ENCODE data around the gene P2RX6.
"Not testable (repeated sequence)": the region's sequence is repeated elsewhere in the genome, so short reads cannot be mapped to it uniquely, and the experiment has no call there.

P2RX6 gene

DNA sequence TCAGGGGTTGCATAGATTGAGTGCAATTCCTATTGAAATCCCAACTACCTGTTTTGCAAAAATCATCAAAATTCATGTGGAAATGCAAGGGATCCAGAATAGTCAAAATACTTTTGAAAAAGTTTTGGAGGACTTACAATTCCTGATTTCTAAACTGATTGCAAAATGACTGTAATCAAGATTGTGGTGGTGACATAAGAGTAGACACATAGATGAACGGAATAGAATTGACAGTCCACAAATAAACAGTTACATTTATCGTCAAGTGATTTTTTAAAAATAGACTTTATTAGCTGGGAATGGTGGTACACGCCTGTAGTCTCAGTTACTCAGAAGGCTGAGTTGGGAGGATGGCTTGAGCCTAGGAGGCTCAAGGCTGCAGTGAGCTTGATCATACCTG is 20.0 kb downstream of the P2RX6 start:
- DNase-seq: no peak

DNA sequence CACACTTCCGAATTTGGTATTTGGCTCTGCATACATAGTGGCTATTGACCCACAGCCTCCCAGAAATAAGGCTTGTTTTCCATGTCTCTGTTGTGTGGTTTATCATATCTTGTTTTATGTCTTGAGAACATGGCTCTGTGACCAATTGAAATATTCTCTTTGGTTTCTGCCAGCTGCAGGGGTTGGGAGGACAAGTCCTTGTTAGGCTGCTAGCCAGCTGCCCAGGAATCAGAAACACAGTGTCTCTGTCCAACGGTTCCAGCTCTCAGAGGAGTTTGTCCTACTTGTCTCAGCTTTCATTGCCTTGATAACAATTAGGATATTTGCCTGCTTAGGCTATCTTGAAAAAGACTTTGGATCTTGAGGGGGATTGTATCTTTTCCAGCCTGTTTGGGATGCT is 23.4 kb downstream of the P2RX6 start:
- no peak for DNase-seq

DNA sequence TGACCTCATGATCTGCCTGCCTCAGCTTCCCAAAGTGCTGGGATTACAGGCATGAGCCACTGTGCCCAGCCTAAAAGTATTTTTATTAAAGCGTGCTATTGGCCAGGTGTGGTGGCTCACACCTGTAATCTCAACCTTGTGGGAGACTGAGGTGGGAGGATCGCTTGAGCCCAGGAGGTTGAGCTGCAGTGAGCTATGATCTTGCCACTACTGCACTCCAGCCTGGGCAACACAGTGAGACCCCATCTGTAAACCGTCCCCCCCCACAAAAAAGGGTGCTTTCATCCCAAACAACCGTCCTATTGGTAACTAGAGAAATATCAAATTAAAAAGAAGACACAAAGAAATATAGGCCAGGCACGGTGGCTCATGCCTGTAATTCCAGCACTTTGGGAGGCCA is 24.2 kb downstream of the P2RX6 start:
- not testable (repeated sequence) for DNase-seq

DNA sequence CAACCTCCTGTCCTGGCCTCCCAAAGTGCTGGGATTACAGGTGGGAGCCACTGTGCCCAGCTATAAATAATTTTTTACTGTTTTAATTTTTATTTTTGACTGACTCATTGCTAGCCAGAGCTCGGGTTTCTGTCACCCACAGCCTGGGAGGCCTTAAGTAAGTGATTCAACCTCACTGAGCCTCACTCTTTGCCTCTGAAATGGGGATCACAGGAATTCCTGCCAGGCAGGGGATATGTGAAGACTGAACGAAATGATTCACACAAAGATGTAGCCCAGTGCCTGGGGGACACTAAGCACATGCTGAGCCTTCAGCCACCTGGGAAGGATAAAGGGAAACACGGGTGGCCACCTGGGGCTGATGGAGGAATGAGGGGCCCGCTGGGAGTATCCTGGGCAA is 27.0 kb downstream of the P2RX6 start:
- no peak for DNase-seq

DNA sequence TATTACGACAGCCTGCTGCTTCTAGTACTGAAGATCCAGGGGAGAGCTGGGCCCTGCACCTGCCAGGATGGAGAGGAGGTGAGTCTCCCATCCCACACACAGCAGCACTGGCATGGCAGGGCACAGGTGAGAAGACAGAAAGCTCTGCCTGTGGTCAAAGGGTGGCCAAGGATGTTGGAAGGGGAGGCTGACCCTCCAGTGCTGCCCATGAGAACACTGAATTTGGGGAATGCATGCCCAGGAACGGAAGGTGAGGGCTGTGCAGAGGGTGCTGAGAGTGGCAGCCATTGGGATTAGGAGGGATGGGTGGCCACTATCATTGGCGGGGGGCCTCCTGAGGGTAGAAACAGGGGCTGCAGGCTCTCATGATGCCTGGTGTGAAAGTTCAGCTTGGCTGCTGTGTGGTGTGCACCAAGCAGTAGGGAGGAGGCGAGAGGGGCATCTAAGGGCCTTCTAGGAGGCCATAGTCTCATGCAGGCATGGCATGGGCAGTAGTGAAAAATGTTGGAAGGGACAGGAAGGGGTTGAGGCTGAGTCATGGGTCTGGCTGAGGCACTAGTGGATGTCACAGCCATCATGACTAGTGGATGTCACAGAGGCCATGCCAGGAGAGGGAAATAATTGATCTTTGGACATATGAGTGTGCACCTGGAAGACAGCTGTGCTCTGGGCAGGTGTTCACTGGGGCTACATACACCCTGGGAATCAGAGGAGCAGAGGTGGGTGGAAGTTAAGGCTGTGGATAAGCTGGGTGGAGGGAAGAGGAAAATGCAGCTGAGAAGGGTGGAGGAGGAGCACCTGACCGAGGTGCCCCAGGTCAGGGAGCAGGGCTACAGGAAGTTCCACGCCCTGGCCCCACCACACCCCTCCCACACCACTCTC is 28.3 kb downstream of the P2RX6 start:
- DNase-seq: no peak

DNA sequence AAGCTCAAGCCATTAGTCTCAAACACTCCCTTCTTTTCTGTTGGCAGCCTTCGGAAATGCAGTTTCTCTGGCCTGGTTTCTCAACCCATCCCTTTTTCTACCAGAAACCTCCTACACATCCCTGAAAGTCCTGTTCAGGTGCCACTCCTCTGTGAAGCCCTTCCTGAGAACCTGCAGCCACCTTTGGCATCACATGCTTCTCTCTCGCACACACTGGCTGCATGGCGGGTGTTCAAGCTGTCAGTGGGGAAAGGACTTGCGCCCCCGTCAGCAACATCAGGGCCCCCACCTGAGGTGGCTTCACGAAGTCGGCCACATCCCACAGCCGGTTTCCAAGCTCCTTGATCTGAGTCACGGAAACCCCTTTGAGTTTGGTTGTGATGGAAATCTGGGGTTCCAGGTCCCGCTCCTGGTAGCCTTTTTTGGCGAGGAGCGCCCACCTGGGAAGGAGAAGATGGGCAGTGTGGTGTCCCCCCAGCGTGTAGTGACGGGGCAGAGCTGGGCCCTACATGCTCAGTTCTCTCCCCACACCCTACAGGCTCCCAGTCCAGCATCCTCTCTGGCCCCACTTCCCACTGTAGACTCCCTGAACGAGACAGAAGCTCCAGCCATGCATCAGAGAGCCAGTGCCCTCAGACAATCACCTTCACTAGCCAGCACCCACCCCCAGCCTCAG is 29.0 kb downstream of the P2RX6 start:
- DNase-seq: no peak

DNA sequence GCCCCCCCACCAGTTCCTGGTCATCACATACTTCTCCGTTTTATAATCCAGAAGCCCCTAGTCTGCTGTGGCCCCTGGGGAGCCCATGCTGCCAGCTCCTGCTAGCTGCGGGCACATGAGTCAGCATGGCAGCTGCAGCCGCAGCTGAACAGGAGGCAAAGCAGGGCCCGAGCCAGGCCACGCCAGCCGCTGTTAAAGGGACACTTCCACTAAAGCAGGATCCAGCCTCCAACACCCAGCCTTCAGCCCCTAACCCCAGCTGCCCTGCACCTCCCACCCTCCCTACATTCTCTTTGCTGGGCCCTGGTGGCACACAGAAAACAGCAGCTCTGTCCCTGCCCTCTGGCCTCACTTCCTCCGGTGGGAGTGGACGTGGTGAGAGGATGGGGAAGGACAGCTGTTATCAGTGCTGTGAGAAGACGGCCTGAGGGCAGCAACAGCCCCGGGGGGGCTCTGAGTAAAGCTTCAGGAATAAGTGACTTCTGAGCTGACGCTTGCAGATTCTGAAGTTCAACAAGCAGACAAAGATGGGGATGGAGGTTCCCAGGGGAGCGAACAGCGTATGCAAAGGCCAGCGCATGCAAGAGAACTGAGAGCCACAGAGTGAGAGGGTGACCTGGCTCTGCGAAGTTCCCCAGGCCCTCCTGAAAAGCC is 30.1 kb downstream of the P2RX6 start:
- no peak for DNase-seq

DNA sequence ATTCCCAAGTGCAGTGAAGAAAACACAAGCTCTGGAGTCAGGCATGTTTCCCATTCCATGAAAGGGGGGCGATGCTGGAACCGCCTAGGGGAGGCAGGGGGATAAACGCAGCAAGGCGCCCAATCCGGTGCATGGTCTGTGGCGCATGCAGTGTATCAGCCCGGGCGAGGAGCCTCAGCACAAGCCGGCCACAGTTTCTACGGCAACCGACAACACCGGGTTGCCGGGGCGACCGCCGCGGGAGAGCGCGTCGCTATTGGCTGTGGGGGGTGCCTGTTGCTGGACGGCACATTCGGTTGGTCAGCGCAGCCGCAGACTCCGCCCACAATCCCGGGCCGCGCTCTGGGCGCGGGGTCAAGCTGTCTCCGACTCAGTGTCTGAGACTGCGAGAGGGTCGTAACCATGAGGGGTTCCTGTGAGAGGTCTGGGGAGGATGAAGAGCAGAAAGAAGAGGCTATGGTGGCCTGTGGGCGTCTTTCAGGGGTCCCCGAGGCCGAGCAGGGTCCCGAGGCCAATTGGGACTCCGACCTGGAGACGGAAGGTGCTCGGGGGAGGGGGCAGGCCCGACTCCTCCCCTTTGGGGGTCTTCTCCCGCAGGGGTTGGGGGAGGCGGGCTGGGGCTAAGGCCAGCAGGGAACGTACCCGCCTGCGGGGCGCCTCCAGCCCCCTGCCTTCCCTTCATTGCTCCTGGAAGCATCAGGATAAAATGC is 30.8 kb downstream of the P2RX6 start, which contains the start of gene LRRC74B:
LRRC74B (plus strand) TSS at position 362 of the 710 bp plus-strand sequence; CDS start at position 403, 41 bp downstream.
- peak; percentile 21 for DNase-seq

DNA sequence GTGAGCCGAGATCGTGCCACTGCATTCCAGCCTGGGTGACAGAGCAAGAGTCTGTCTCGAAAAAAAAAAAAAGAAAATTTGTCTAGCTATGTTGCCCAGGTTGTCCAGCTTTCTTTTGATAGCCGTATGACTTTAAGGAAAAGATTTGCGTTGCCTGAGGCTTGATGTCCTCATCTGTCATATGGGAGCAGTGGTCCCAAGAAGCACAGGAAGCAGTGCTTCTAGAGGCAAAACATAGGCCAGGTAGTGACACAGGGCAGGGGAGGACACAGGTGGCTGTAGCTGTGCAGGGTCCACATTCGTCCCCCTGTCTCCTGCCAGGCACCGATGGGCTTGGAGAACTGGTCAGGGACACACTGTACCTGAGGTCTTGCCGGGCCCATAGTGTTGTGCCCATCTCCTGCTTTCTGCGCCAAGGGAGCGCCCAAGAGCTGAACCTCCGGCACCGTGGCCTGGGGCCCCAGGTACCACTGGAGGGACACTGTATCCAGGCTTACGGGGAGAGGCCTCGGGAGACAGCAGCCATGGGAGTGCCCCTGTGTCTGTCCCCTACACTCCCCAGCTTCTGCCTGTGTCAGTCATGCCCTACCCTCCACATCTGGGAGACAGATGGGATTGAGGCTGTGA is 32.2 kb downstream of the P2RX6 start:
- no peak for DNase-seq

DNA sequence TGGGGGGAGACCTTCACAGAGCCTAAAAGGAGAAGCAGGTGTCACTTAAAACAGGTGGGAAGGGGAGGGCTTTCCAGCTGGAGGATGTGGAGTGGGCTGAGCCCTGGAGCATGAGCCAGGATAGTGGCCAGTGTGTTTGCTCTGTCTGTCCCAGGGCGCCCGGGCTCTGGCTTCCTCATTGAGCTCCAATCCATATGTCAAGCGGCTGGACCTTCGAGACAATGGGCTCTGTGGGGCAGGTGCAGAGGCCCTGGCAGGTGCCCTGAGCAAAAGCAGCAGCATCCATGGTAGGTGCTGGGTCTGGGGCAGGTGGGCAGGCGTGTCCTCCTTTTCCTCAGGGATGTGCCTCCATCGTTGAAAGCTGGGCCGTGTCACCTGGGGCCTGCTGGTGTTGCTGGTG is 32.8 kb downstream of the P2RX6 start:
- no peak for DNase-seq

DNA sequence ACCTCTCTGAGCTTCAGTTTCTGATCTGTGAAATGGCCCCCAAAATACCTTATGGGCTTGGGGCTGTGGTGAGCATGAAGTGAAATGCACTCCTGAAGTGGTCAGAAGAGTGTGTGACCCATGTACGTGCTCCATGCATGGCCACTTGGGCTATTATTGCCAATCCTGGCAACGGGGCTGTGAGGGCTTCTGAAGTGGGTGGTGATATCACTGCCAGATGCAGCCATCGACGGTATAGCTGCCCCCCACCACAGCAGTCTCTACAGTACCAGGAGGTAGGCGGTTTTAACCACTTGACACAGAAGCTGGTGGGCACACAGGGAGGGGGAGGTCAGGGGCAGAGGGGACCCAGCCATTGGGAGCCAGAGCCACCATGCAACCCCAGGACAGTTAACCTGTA is 33.5 kb downstream of the P2RX6 start:
- DNase-seq: not testable (repeated sequence)

DNA sequence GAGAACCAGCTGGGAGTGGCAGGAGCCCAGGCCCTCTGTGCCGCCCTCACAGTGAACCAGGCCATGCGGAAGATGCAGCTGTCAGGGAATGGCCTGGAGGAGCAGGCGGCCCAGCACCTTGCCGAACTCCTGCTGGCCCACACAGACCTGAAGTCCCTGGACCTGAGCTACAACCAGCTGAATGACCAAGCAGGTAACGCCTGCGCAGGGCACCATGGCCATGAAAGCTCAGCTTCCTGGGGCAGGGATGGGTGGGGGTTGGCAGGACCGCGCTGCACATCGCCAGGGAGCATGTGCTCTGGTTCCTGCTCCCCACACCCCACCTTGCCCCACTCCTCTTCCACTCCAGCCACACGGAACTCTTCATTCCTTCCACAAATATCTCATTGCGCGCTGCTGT is 34.0 kb downstream of the P2RX6 start:
- DNase-seq: not testable (repeated sequence)

DNA sequence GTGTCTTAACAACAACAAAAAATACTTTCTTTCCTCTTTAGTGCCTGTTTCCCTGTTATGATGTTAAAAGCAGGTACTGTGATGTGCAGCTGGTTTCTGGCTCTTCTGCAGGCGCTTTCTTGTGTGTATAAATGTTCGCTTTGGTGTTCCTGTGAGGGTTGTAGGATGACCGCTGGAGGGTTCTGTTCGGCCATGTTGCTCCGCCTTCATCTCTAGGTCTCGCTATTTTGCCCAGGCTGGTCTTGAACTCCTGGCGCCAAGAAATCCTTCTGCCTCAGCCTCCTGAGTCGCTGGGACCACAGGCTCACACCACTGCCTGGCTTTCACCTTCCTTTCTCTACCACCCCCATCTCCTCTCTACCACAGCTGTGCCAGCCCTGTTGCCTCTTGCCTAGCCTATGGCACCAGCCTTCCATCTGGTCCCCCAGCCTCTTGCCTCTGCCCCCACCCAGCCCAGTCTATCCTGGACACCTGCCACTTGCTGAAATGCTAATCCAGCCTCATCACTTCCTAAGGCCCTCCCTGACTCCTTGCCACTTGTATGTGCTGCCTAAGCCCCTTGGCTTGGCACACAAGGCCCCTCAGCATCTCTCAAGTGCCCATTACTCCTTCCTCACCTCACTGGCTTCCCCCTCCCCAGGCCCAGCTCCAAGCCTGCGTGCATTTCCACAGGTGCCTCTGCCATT is 36.3 kb downstream of the P2RX6 start:
- no peak for DNase-seq

DNA sequence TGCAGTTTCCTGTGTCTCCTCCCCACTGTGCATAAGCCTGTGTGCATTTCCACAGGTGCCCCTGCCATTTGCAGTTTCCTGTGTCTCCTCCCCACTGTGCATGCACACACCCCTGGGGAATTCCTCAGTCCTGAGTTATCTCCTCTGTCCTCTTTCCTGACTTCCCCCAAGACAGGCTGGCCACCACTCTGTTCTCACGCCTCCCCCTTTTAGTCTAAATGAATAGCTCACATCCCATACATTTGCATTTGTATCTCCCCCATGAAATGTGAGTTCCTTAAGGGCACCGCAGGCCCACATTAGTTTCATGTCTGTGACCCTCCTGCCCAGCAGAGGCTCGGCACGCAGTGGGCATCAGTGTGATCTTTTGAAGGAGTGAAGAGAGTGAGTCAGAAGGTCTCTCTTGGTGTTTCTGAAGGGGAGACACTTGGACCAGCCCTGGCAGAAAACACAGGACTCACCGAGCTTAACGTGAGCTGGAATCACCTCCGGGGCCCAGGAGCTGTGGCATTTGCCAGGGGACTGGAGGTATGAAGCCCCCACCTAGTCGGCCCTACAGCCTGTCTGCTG is 37.0 kb downstream of the P2RX6 start:
- DNase-seq: no peak

DNA sequence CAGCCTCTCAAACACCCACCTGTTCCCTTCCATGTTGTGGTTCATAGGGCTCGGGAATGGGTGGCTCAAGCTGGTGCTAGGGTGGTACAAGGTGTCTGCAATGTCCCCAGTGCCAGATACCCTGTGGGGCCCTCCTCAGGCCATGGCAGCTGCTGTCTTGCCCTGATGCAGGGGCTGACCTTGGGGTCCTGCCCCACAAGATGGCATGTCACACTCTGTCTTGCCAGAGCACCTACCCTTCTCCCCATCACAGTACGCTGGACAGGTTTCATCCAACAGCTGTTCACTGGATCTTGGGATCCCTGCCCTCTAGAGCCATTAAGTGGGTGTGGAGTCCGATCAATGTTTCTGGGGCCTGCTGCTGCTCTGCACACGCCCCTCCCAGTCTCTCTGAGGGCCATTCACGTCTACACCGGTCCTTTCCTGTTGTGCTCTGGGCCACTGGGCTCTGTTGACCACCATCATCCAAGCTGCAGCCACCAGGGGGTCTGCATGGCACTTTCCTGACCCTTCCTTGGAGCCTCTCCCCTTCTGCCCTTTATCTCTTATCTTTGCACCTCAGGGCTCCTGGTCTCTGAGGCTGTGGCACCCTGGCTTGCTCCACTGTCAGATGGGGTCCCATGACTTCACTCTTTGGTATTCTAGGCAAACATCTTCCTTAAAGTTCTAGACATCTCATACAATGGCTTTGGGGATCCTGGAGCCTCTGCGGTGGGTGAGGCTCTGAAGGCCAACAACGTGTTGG is 37.9 kb downstream of the P2RX6 start:
- DNase-seq: no peak

DNA sequence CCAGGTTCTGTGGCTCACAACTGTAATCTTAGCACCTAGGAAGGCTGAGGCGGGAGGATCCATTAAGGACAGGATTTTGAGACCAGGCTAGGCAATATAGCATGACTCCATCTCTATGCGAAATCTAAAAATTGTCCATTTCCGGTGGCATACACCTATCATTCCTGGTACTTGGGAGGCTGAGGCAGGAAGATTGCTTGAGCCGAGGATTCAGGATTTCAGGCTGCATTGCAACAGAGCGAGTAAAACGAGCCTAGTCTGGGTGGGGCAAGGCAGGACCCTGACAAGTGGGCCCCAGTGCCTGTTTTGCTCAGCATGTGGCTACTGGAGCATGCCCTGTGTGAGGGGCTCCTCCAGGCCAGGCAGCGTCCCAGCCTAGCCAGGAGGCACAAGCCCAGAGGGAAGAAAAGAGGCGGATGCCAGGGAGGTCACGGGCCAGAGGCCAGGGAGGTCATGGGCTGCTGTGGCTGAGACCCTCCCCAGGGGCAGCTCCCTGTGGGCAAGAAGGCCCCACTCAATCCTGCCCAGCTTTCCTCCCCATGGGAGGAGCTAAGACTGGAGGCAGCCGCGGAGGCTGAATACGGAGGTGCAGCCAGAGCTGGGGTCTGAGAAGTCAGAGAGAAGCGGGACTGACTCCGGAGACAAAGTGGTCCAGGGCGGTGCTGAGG is 39.2 kb downstream of the P2RX6 start:
- no peak for DNase-seq

DNA sequence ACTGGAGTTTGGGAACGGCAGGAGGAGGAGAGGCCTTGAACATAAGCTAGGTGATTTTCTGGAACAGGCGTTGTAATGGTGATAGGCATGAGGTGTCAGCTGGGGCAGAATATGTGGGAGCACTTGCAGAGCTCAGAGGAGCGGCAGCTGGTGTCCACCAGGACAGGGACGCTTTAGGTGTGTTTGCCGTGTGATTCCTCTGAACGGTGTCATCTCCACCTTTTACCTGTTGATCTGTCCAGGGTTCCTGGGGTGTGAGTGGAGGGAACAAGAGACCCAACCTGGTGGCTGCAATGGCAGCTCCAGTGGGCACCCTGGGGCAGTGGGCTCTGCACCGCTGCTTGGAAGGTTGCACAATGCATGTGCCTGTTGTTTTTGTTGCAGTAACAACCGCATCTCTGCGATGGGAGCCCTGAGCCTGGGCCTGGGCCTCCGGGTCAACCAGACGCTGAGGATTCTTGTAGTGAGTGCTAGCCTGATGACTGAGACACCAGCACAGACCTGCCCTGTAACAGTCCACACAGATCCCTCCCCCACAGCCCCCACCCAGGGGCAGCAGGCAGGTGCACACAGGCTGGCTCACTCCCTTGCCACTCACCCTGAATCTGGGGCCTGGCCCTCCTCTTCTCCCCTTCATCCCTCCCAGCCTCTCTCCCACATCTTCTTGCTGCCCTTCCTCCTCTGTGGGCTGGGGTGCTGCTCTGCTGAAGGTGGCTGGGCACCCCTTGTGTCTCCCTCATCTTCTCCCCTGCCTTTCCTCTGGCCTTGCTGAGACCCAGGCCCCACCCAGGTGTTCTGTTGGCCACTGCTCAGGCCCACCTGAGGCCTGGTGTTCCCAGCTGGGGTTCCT is 40.0 kb downstream of the P2RX6 start:
- no peak for DNase-seq

DNA sequence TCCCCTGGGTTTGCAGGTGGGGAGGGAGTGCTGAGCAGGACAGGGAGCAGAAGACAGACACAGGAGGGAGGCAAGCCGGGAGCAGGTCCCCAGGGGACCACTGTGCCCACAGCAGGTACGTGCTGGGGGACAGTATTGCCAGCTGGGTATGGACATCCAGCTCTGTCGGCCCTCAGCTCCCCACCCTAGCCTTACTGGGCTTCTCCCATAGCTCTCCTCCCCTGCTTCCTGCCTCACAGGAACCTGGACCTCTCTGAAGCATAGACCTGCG is 40.5 kb downstream of the P2RX6 start:
- DNase-seq: no peak

DNA sequence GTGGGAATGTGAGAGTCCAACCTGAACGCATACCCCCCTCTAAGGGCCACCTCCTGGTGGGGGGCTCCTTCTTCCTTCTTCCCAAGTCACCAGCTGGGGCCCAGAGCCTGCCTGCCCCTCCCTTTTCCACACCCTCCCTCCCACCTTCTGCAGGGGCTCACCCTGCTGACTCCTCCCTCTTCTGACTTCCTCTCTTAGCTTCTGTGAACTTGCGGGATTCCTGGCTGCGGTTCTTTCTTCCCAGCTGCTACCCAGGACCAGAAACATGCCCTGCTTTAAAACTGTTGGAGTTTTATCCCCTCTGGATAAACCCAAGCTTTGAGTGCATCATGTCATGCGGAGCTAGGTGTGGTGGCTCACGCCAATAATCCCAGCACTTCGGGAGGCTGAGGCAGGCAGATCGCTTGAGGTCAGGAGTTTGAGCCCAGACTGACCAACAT is 40.9 kb downstream of the P2RX6 start:
- no peak for DNase-seq
